HUES6 (cell line): ENCODE data around the gene ADAMTS14.

Source experiments
- H3K27ac ChIP-seq: 2 replicates; pipeline ENCODE4 v1.7.0; 2013; ENCODE audit warnings: low read depth, mild to moderate bottlenecking, low read length, inconsistent platforms
- H3K27me3 ChIP-seq: 2 replicates; pipeline ENCODE4 v1.6.1; 2013; ENCODE audit warnings: low read length; ENCODE audit not compliant: control insufficient read depth, insufficient read depth
- H3K36me3 ChIP-seq: 2 replicates; pipeline ENCODE4 v1.6.1; 2013; ENCODE audit warnings: low read length; ENCODE audit not compliant: control insufficient read depth, insufficient read depth
- H3K4me1 ChIP-seq: 2 replicates; pipeline ENCODE4 v1.6.1; 2013; ENCODE audit warnings: low read length; ENCODE audit not compliant: control insufficient read depth, insufficient read depth
- H3K4me3 ChIP-seq: 2 replicates; pipeline ENCODE4 v1.5.1; 2013; ENCODE audit warnings: low read depth, low read length
- H3K9ac ChIP-seq: one replicate; pipeline ENCODE4 v1.6.1; 2013; ENCODE audit warnings: mild to moderate bottlenecking, low read length
- H3K9me3 ChIP-seq: 2 replicates; pipeline ENCODE4 v1.6.1; 2013; ENCODE audit warnings: low read depth, low read length; ENCODE audit not compliant: control insufficient read depth, insufficient read depth

The ADAMTS14 gene

GRCh38 chr10:70668454-70668970, 3.8 kb upstream of the ADAMTS14 start:
- Histone ChIP-seq H3K27ac (no peak overlapping the region), H3K4me3 (no peak overlapping the region), H3K9me3 (peaks cover 18% of the 10 kb centered on the region), H3K27me3 (peaks cover 23% of the 10 kb centered on the region), H3K4me1 (peaks cover 7% of the 10 kb centered on the region; the same call in 1 of the 2 replicates), H3K36me3 (no peaks in the 10 kb centered on the region), H3K9ac (no peak overlapping the region)

- Histone ChIP-seq H3K9ac (no peak overlapping the region), H3K27me3 (peaks cover 28% of the 10 kb centered on the region)
Measured at GRCh38 chr10:70669015-70669414, 3.3 kb upstream of the ADAMTS14 start.

GRCh38 chr10:70669732-70670317, 2.5 kb upstream of the ADAMTS14 start:
- Histone ChIP-seq H3K4me1 (peaks cover 17% of the 10 kb centered on the region; the same call in 1 of the 2 replicates), H3K27me3 (peaks cover 31% of the 10 kb centered on the region), H3K36me3 (no peaks in the 10 kb centered on the region), H3K9ac (no peak overlapping the region), H3K27ac (no peak overlapping the region), H3K4me3 (no peak overlapping the region), H3K9me3 (peaks cover 18% of the 10 kb centered on the region)

More at GRCh38 chr10:70669015-70669414, 3.3 kb upstream of the ADAMTS14 start:
- Histone ChIP-seq H3K9me3 (peaks cover 18% of the 10 kb centered on the region), H3K27ac (no peak overlapping the region), H3K4me1 (peaks cover 10% of the 10 kb centered on the region; the same call in 1 of the 2 replicates), H3K4me3 (no peak overlapping the region), H3K36me3 (no peaks in the 10 kb centered on the region)

- peaks cover 17% of the 10 kb centered on the region; the same call in 1 of the 2 replicates for H3K4me1 ChIP-seq
- H3K9ac ChIP-seq: peak overlapping the region; percentile 22
- H3K36me3 ChIP-seq: no peaks in the 10 kb centered on the region
- peaks cover 18% of the 10 kb centered on the region for H3K9me3 ChIP-seq
- no peak overlapping the region for H3K27ac ChIP-seq
- peak overlapping the region; percentile 51 for H3K4me3 ChIP-seq
- H3K27me3 ChIP-seq: peaks cover 31% of the 10 kb centered on the region
Measured at GRCh38 chr10:70671619-70672164, 614 bp upstream of the ADAMTS14 start.

GRCh38 chr10:70673043-70673928, 980 bp downstream of the ADAMTS14 start:
- Histone ChIP-seq H3K9ac (peak overlapping the region; percentile 57), H3K27ac (no peak overlapping the region), H3K36me3 (no peaks in the 10 kb centered on the region), H3K4me1 (peaks cover 17% of the 10 kb centered on the region; the same call in 1 of the 2 replicates), H3K9me3 (peaks cover 9% of the 10 kb centered on the region), H3K27me3 (peaks cover 31% of the 10 kb centered on the region), H3K4me3 (peak overlapping the region; percentile 51)

- Histone ChIP-seq H3K27ac (no peak overlapping the region), H3K27me3 (peaks cover 31% of the 10 kb centered on the region), H3K9me3 (0 out of 2 replicates have a peak, but pooled peaks cover 2% of the 10 kb centered on the region), H3K36me3 (no peaks in the 10 kb centered on the region), H3K9ac (no peak overlapping the region), H3K4me3 (no peak overlapping the region), H3K4me1 (peaks cover 17% of the 10 kb centered on the region; the same call in 1 of the 2 replicates)
Measured at GRCh38 chr10:70673929-70674559, 1.7 kb downstream of the ADAMTS14 start.

GRCh38 chr10:70674560-70675495, 2.5 kb downstream of the ADAMTS14 start:
- Histone ChIP-seq H3K27me3 (peaks cover 31% of the 10 kb centered on the region), H3K36me3 (no peaks in the 10 kb centered on the region), H3K9ac (no peak overlapping the region), H3K9me3 (no peaks in the 10 kb centered on the region), H3K4me3 (no peak overlapping the region), H3K4me1 (peaks cover 17% of the 10 kb centered on the region; the same call in 1 of the 2 replicates), H3K27ac (no peak overlapping the region)

GRCh38 chr10:70675496-70676161, 3.3 kb downstream of the ADAMTS14 start:
- Histone ChIP-seq H3K4me1 (peaks cover 13% of the 10 kb centered on the region; the same call in 1 of the 2 replicates), H3K27ac (no peak overlapping the region), H3K9me3 (no peaks in the 10 kb centered on the region), H3K9ac (no peak overlapping the region), H3K27me3 (peaks cover 31% of the 10 kb centered on the region), H3K4me3 (no peak overlapping the region), H3K36me3 (no peaks in the 10 kb centered on the region)

- Histone ChIP-seq H3K4me1 (peaks cover 19% of the 10 kb centered on the region; the same call in 1 of the 2 replicates), H3K4me3 (no peak overlapping the region), H3K27ac (no peak overlapping the region), H3K27me3 (peaks cover 26% of the 10 kb centered on the region), H3K36me3 (no peaks in the 10 kb centered on the region), H3K9ac (no peak overlapping the region), H3K9me3 (no peaks in the 10 kb centered on the region)
Measured at GRCh38 chr10:70676511-70676910, 4.2 kb downstream of the ADAMTS14 start.
